GM12878 (cell line): ENCODE results near the gene CHEK1. TPM values are rescaled to one million over a fixed set of nuclear protein-coding genes. Genes with fewer than 3 reads are reported as not detected.

Source experiments
- ATAC-seq: fragments of 200-7000 bp; cut with Tn5 transposase; 3 replicates; pipeline ENCODE4 v1.9.1; 2020; ENCODE audit warnings: mild to moderate bottlenecking, moderate library complexity
- BruUV-seq: library from RNA; stranded (reverse); fragments of 400-500 nt; replicated peaks from 2 replicates; lab custom pipeline; 2021; lab: Mats Ljungman, UMichigan
- CTCF ChIA-PET: fragments of 300-600 bp; sonication (Branson Sonifier 250); formaldehyde crosslinking; extraction: SDS; loops from one replicate; lab custom pipeline; 2021; ENCODE audit warnings: inconsistent platforms; lab: Yijun Ruan, JAX
- POLR2A ChIA-PET: fragments of 350-600 bp; formaldehyde crosslinking; extraction: SDS; loops from one replicate; lab custom pipeline; 2021; ENCODE audit warnings: inconsistent platforms; lab: Charles Lee
- RAD21 ChIA-PET: fragments of 300-600 bp; sonication (Branson Sonifier 250); formaldehyde crosslinking; loops from one replicate; lab custom pipeline; 2023; ENCODE audit warnings: antibody characterized with exemption; ENCODE audit not compliant: unreplicated experiment; lab: Charles Lee
- SMC1A ChIA-PET: fragments of 300-600 bp; sonication (Branson Sonifier 250); formaldehyde crosslinking; loops from one replicate; lab custom pipeline; 2023; ENCODE audit not compliant: unreplicated experiment, uncharacterized antibody; lab: Charles Lee
- DNase-seq: peaks from one replicate; pipeline ENCODE4 v3.0.0-alpha.2; 2011; ENCODE audit warnings: low read depth, low spot score
- FAIRE-seq: peaks from 3 replicates; lab custom pipeline; 2011; peaks lifted over from hg19 to GRCh38; lab: Jason Lieb, UNC
- H2AFZ ChIP-seq: 2 replicates; pipeline ENCODE4 v1.6.0; 2011; ENCODE audit warnings: low read depth, low read length, control low read depth; ENCODE audit not compliant: control insufficient read depth
- H3K27ac ChIP-seq: 2 replicates; pipeline ENCODE4 v1.5.1; 2011; ENCODE audit warnings: control low read depth; ENCODE audit not compliant: control insufficient read depth, insufficient read depth
- H3K27me3 ChIP-seq, 2 experiments: replicated peaks in 1 of 2; 2 replicates each; pipeline versions ENCODE4 v1.6.0 to v1.6.1; 2011; ENCODE audit warnings: low read length in 1 of 2; ENCODE audit not compliant: control insufficient read depth in 2 of 2, insufficient read depth in 2 of 2
- H3K36me3 ChIP-seq, 2 experiments: 2 replicates each; pipeline ENCODE4 v1.5.1; 2011; ENCODE audit warnings: low read length in 1 of 2; ENCODE audit not compliant: control insufficient read depth in 2 of 2, insufficient read depth in 2 of 2
- H3K4me1 ChIP-seq: 2 replicates; pipeline ENCODE4 v1.6.1; 2011; ENCODE audit warnings: mild to moderate bottlenecking, low read length, moderate library complexity, mixed read lengths; ENCODE audit not compliant: control insufficient read depth, insufficient read depth
- H3K4me2 ChIP-seq: 2 replicates; pipeline ENCODE4 v1.6.0; 2011; ENCODE audit warnings: control low read depth; ENCODE audit not compliant: control insufficient read depth, insufficient read depth
- H3K4me3 ChIP-seq: fragments of 200-600 bp; sonication (generic); 2 replicates; pipeline ENCODE4 v1.5.1; 2016
- H3K79me2 ChIP-seq: 2 replicates; pipeline ENCODE4 v1.6.0; 2011; ENCODE audit warnings: low read length; ENCODE audit not compliant: control insufficient read depth, insufficient read depth
- H3K9ac ChIP-seq: 2 replicates; pipeline ENCODE4 v1.8.0; 2011; ENCODE audit warnings: low read length, control low read depth, mixed read lengths; ENCODE audit not compliant: control insufficient read depth, insufficient read depth
- H3K9me3 ChIP-seq: replicated peaks from 3 replicates; pipeline ENCODE4 v1.5.1; 2011; ENCODE audit warnings: mild to moderate bottlenecking, low read length; ENCODE audit not compliant: control insufficient read depth, insufficient read depth
- H4K20me1 ChIP-seq: 2 replicates; pipeline ENCODE4 v1.6.0; 2011; ENCODE audit not compliant: control insufficient read depth, insufficient read depth
- NR2C2 ChIP-seq: IDR thresholded peaks from 2 replicates; pipeline ENCODE4 v1.6.1; 2011; ENCODE audit warnings: borderline replicate concordance, low read depth; ENCODE audit not compliant: control insufficient read depth, insufficient read length
- WGBS: methylation state at CpG from one replicate; pipeline ENCODE4 v1.1.6; 2016; ENCODE audit warnings: low lambda C conversion rate; ENCODE audit not compliant: insufficient replicate concordance, insufficient coverage; ENCODE audit errors: missing lambda C conversion rate; 5-methylcytosine and 5-hydroxymethylcytosine counted together
- in situ Hi-C: fragments of 300-500 bp; cut with MboI; formaldehyde crosslinking; loops from 9 replicates; pipeline ENCODE4 v1.14.3; 2018; ENCODE audit warnings: mixed read lengths
- intact Hi-C: fragments of 100-400 bp; cut with micrococcal nuclease; formaldehyde crosslinking; loops from one replicate; pipeline ENCODE4 v1.14.2; 2022; ENCODE audit not compliant: unreplicated experiment
- polyA plus RNA-seq, 11 experiments: library from polyadenylated mRNA; depleted of rRNA in 4 of 11; unstranded in 6 of 11; stranded (reverse) in 5 of 11; fragments of >200 nt; fragmentation: Nextera tagmentation in 4 of 11; fragmentation: Illumina TruSeq in 1 of 11; extraction: Ambion mirVana in 4 of 11; extraction: Trizol in 1 of 11; gene quantifications; 1 replicate in 1 of 11; 2 replicates in 10 of 11; pipeline versions ENCODE4 v1.2.1 to v1.2.3, GENCODE V29; 2011 to 2016; ENCODE audit warnings: inconsistent platforms in 2 of 11, missing spikeins in 2 of 11, low read depth in 1 of 11
- total RNA-seq, 4 experiments: library from RNA; depleted of rRNA in 3 of 4; stranded (reverse); fragments of >200 nt in 3 of 4; fragmentation: Illumina TruSeq in 1 of 4; extraction: Trizol in 1 of 4; gene quantifications; 2 replicates each; pipeline versions ENCODE4 v1.2.1 to v1.2.3, GENCODE V29; 2013 to 2021
- TF ChIP-seq, protein P1 (sequence below): fragments of 450-650 bp; IDR thresholded peaks from 2 replicates; pipeline ENCODE4 v1.6.1; 2016; ENCODE audit warnings: mild to moderate bottlenecking, moderate library complexity, borderline replicate concordance
- TF ChIP-seq, protein P2 (sequence below): IDR thresholded peaks from 2 replicates; pipeline ENCODE4 v1.6.1; 2012; ENCODE audit warnings: low read depth, low read length, improper control_type of control experiment
- TF ChIP-seq, protein P3 (sequence below): IDR thresholded peaks from 2 replicates; pipeline ENCODE4 v1.6.1; 2012; ENCODE audit warnings: mild to moderate bottlenecking, low read depth, low read length

The CHEK1 gene
- total and polyA plus RNA-seq, 10 of the 15 experiments (the other 5 are each of a cell fraction or from before 2014, with no cell fraction given) = 42.1 to 72.9 (median 65.6) TPM

DNA sequence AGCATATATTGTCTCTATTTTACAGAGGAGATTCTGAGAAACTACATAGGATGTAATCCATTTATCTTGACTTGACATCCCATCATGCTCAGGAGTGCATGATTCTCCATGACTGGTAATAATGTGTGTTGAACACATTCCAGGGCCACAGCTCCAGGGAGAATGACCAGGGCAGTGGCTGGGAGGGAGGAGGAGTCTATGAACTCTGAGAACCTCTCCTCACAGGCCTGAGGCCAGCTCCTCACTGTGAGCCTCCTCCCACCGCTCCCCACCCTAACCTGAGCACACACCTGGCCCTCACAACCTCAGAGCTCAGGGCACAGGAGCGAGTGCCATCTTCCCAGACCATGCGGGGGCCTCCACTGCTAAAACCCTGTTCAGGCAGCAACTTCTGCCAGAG, 63.7 kb downstream of the CHEK1 start:
- POLR2A ChIA-PET = no interaction called here

More for the DNA sequence above, 63.7 kb downstream of the CHEK1 start:
- Histone ChIP-seq H3K9ac (no peak overlapping the region), H3K4me1 (no peaks in the 10 kb centered on the region), H4K20me1 (no peaks in the 10 kb centered on the region), H3K9me3 (no peaks in the 10 kb centered on the region), H3K4me2 (no peak overlapping the region), H2AFZ (no peak overlapping the region), H3K27me3 (no peaks in the 10 kb centered on the region), H3K4me3 (no peak overlapping the region), H3K79me2 (no peaks in the 10 kb centered on the region), H3K36me3 (no peaks in the 10 kb centered on the region), H3K27ac (no peak overlapping the region)
- RAD21 ChIA-PET = no interaction called here
- BruUV-seq = no TSS peak
- intact Hi-C loops = no loop called here
- ATAC-seq (no peak), FAIRE-seq (no peak), DNase-seq (no peak)
- SMC1A ChIA-PET = no interaction called here
- CTCF ChIA-PET = no interaction called here
- no peak for TF ChIP-seq NR2C2
- TF ChIP-seq, protein P1, sequence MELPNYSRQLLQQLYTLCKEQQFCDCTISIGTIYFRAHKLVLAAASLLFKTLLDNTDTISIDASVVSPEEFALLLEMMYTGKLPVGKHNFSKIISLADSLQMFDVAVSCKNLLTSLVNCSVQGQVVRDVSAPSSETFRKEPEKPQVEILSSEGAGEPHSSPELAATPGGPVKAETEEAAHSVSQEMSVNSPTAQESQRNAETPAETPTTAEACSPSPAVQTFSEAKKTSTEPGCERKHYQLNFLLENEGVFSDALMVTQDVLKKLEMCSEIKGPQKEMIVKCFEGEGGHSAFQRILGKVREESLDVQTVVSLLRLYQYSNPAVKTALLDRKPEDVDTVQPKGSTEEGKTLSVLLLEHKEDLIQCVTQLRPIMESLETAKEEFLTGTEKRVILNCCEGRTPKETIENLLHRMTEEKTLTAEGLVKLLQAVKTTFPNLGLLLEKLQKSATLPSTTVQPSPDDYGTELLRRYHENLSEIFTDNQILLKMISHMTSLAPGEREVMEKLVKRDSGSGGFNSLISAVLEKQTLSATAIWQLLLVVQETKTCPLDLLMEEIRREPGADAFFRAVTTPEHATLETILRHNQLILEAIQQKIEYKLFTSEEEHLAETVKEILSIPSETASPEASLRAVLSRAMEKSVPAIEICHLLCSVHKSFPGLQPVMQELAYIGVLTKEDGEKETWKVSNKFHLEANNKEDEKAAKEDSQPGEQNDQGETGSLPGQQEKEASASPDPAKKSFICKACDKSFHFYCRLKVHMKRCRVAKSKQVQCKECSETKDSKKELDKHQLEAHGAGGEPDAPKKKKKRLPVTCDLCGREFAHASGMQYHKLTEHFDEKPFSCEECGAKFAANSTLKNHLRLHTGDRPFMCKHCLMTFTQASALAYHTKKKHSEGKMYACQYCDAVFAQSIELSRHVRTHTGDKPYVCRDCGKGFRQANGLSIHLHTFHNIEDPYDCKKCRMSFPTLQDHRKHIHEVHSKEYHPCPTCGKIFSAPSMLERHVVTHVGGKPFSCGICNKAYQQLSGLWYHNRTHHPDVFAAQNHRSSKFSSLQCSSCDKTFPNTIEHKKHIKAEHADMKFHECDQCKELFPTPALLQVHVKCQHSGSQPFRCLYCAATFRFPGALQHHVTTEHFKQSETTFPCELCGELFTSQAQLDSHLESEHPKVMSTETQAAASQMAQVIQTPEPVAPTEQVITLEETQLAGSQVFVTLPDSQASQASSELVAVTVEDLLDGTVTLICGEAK = no peak
- TF ChIP-seq, protein P2, sequence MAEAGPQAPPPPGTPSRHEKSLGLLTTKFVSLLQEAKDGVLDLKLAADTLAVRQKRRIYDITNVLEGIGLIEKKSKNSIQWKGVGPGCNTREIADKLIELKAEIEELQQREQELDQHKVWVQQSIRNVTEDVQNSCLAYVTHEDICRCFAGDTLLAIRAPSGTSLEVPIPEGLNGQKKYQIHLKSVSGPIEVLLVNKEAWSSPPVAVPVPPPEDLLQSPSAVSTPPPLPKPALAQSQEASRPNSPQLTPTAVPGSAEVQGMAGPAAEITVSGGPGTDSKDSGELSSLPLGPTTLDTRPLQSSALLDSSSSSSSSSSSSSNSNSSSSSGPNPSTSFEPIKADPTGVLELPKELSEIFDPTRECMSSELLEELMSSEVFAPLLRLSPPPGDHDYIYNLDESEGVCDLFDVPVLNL = no peak
- TF ChIP-seq, protein P3, sequence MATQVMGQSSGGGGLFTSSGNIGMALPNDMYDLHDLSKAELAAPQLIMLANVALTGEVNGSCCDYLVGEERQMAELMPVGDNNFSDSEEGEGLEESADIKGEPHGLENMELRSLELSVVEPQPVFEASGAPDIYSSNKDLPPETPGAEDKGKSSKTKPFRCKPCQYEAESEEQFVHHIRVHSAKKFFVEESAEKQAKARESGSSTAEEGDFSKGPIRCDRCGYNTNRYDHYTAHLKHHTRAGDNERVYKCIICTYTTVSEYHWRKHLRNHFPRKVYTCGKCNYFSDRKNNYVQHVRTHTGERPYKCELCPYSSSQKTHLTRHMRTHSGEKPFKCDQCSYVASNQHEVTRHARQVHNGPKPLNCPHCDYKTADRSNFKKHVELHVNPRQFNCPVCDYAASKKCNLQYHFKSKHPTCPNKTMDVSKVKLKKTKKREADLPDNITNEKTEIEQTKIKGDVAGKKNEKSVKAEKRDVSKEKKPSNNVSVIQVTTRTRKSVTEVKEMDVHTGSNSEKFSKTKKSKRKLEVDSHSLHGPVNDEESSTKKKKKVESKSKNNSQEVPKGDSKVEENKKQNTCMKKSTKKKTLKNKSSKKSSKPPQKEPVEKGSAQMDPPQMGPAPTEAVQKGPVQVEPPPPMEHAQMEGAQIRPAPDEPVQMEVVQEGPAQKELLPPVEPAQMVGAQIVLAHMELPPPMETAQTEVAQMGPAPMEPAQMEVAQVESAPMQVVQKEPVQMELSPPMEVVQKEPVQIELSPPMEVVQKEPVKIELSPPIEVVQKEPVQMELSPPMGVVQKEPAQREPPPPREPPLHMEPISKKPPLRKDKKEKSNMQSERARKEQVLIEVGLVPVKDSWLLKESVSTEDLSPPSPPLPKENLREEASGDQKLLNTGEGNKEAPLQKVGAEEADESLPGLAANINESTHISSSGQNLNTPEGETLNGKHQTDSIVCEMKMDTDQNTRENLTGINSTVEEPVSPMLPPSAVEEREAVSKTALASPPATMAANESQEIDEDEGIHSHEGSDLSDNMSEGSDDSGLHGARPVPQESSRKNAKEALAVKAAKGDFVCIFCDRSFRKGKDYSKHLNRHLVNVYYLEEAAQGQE = no peak
- WGBS = 87% methylated on average over 3 of the region's 3 CpGs
- in situ Hi-C loops = no loop called here
